Neural progenitor cell (in vitro differentiated cells): ENCODE data around the gene FAM50A. TPM values are rescaled to one million over a fixed set of nuclear protein-coding genes. Genes with fewer than 3 reads are reported as not detected.

ENCODE experiments used
- DNase-seq: peaks from one replicate; pipeline ENCODE4 v3.0.0-alpha.2; 2016; ENCODE audit warnings: low spot score
- H2AFZ ChIP-seq: fragments of 200-600 bp; sonication (generic); replicated peaks from 2 replicates; pipeline ENCODE4 v1.6.1; 2016; ENCODE audit warnings: antibody characterized with exemption
- H3F3A ChIP-seq: fragments of 200-600 bp; sonication (generic); 2 replicates; pipeline ENCODE4 v1.6.1; 2016; ENCODE audit warnings: antibody characterized with exemption, low read depth
- H3K27ac ChIP-seq: fragments of 200-600 bp; sonication (generic); 2 replicates; pipeline ENCODE4 v1.5.1; 2016; ENCODE audit warnings: mild to moderate bottlenecking
- H3K27me3 ChIP-seq: fragments of 200-600 bp; sonication (generic); 2 replicates; pipeline ENCODE4 v1.6.1; 2016; ENCODE audit warnings: mild to moderate bottlenecking, moderate library complexity
- H3K36me3 ChIP-seq: fragments of 200-600 bp; sonication (generic); 2 replicates; pipeline ENCODE4 v1.5.1; 2016
- H3K4me1 ChIP-seq: fragments of 200-600 bp; sonication (generic); 2 replicates; pipeline ENCODE4 v1.6.1; 2016; ENCODE audit warnings: mixed run types
- H3K4me2 ChIP-seq: fragments of 200-600 bp; sonication (generic); 2 replicates; pipeline ENCODE4 v1.6.1; 2016
- H3K4me3 ChIP-seq: fragments of 200-600 bp; sonication (generic); 2 replicates; pipeline ENCODE4 v1.5.1; 2016
- H3K79me2 ChIP-seq: fragments of 200-600 bp; sonication (generic); 2 replicates; pipeline ENCODE4 v1.6.1; 2016; ENCODE audit warnings: low read depth
- H3K9ac ChIP-seq: fragments of 200-600 bp; sonication (generic); 2 replicates; pipeline ENCODE4 v1.6.1; 2016
- H3K9me3 ChIP-seq: fragments of 200-600 bp; sonication (generic); 2 replicates; pipeline ENCODE4 v1.5.1; 2016; ENCODE audit warnings: low read depth
- H4K20me1 ChIP-seq: fragments of 200-600 bp; sonication (generic); 2 replicates; pipeline ENCODE4 v1.6.1; 2016; ENCODE audit warnings: low read depth
- H3K27ac Mint-ChIP-seq: 3 replicates; pipeline ENCODE4 v1.8.0; 2021; ENCODE audit warnings: mixed read lengths
- H3K27me3 Mint-ChIP-seq: 2 replicates; pipeline ENCODE4 v1.8.0; 2022; ENCODE audit warnings: low read depth, mild to moderate bottlenecking, inconsistent platforms, moderate library complexity, mixed read lengths; ENCODE audit not compliant: insufficient read depth
- H3K36me3 Mint-ChIP-seq: 3 replicates; pipeline ENCODE4 v1.8.0; 2021; ENCODE audit warnings: mixed read lengths
- H3K4me1 Mint-ChIP-seq: 3 replicates; pipeline ENCODE4 v1.8.0; 2021; ENCODE audit warnings: mixed read lengths
- H3K4me3 Mint-ChIP-seq: 3 replicates; pipeline ENCODE4 v1.8.0; 2021; ENCODE audit warnings: mild to moderate bottlenecking, moderate library complexity, mixed read lengths
- H3K9me3 Mint-ChIP-seq: 3 replicates; pipeline ENCODE4 v1.8.0; 2020; ENCODE audit warnings: mixed read lengths
- CTCF ChIP-seq: fragments of 200-600 bp; sonication (generic); IDR thresholded peaks from 2 replicates; pipeline ENCODE4 v1.5.1; 2017; ENCODE audit warnings: antibody characterized with exemption, mild to moderate bottlenecking
- EZH2 ChIP-seq: fragments of 200-600 bp; sonication (generic); IDR thresholded peaks from 2 replicates; pipeline ENCODE4 v1.6.1; 2017; ENCODE audit warnings: antibody characterized with exemption, mild to moderate bottlenecking, moderate library complexity
- EZH2phosphoT487 ChIP-seq: fragments of 200-600 bp; sonication (generic); IDR thresholded peaks from 2 replicates; pipeline ENCODE4 v1.6.1; 2017; ENCODE audit warnings: antibody characterized with exemption
- total RNA-seq: library from RNA; depleted of rRNA; stranded (reverse); fragments of >200 nt; gene quantifications from 2 replicates; pipeline ENCODE4 v1.2.3, GENCODE V29; 2015; ENCODE audit warnings: low replicate concordance

Gene FAM50A
- total RNA-seq, 1 donor from 2014 or later, result 30.4 TPM

- H3K4me2 ChIP-seq, result no peak overlapping the region
- no peak overlapping the region for H3K27ac ChIP-seq
- no peaks in the 10 kb centered on the region for H3K9me3 ChIP-seq
- Mint-ChIP-seq H3K4me3 (no peak overlapping the region), H3K27ac (no peak overlapping the region), H3K36me3 (peaks cover 6% of the 10 kb centered on the region), H3K27me3 (no peaks in the 10 kb centered on the region), H3K9me3 (peaks cover 12% of the 10 kb centered on the region), H3K4me1 (no peaks in the 10 kb centered on the region)
- H3K36me3 ChIP-seq, result no peaks in the 10 kb centered on the region
- no peaks in the 10 kb centered on the region for H3K4me1 ChIP-seq
- no peak overlapping the region for H3K9ac ChIP-seq
- no peak overlapping the region for H3K4me3 ChIP-seq
- H3K27me3 ChIP-seq, result no peaks in the 10 kb centered on the region
- H2AFZ ChIP-seq, result no peak overlapping the region
- H3F3A ChIP-seq, result no peaks in the 10 kb centered on the region
- no peak for TF ChIP-seq CTCF
- no peak for TF ChIP-seq EZH2
- TF ChIP-seq EZH2phosphoT487, result no peak
- H3K79me2 ChIP-seq, result no peaks in the 10 kb centered on the region
- no peak for DNase-seq
- H4K20me1 ChIP-seq, result no peaks in the 10 kb centered on the region
Measured at GRCh38 chrX:154466907-154467306, 23.0 kb downstream of the FAM50A start.

GRCh38 chrX:154467556-154467955 lies 23.6 kb downstream of the FAM50A start:
- H3K4me1 ChIP-seq, result no peaks in the 10 kb centered on the region
- Mint-ChIP-seq H3K27me3 (no peaks in the 10 kb centered on the region), H3K4me1 (no peaks in the 10 kb centered on the region), H3K36me3 (peaks cover 6% of the 10 kb centered on the region), H3K9me3 (peaks cover 11% of the 10 kb centered on the region), H3K4me3 (no peak overlapping the region), H3K27ac (no peak overlapping the region)
- no peak for DNase-seq
- H2AFZ ChIP-seq, result no peak overlapping the region
- no peaks in the 10 kb centered on the region for H3F3A ChIP-seq
- no peak overlapping the region for H3K27ac ChIP-seq
- no peaks in the 10 kb centered on the region for H3K27me3 ChIP-seq
- H3K79me2 ChIP-seq, result no peaks in the 10 kb centered on the region
- no peaks in the 10 kb centered on the region for H4K20me1 ChIP-seq
- H3K36me3 ChIP-seq, result no peaks in the 10 kb centered on the region
- TF ChIP-seq EZH2, result no peak
- TF ChIP-seq CTCF, result no peak
- TF ChIP-seq EZH2phosphoT487, result no peak
- no peak overlapping the region for H3K4me2 ChIP-seq
- H3K4me3 ChIP-seq, result no peak overlapping the region
- no peaks in the 10 kb centered on the region for H3K9me3 ChIP-seq
- no peak overlapping the region for H3K9ac ChIP-seq

- Mint-ChIP-seq H3K4me3 (no peak overlapping the region), H3K27me3 (no peaks in the 10 kb centered on the region), H3K27ac (no peak overlapping the region), H3K9me3 (peaks cover 7% of the 10 kb centered on the region), H3K36me3 (peaks cover 2% of the 10 kb centered on the region), H3K4me1 (no peaks in the 10 kb centered on the region)
- no peaks in the 10 kb centered on the region for H3K36me3 ChIP-seq
- H3K27me3 ChIP-seq, result no peaks in the 10 kb centered on the region
- H3K4me1 ChIP-seq, result no peaks in the 10 kb centered on the region
- no peaks in the 10 kb centered on the region for H3K79me2 ChIP-seq
- DNase-seq, result no peak
- no peak overlapping the region for H3K9ac ChIP-seq
- H3K4me3 ChIP-seq, result no peak overlapping the region
- no peak overlapping the region for H3K4me2 ChIP-seq
- no peak overlapping the region for H3K27ac ChIP-seq
- H4K20me1 ChIP-seq, result no peaks in the 10 kb centered on the region
- no peaks in the 10 kb centered on the region for H3K9me3 ChIP-seq
- TF ChIP-seq CTCF (no peak), EZH2 (no peak), EZH2phosphoT487 (no peak)
- no peak overlapping the region for H2AFZ ChIP-seq
- no peaks in the 10 kb centered on the region for H3F3A ChIP-seq
Measured at GRCh38 chrX:154468217-154468616, 24.3 kb downstream of the FAM50A start.

GRCh38 chrX:154469114-154469513 lies 25.2 kb downstream of the FAM50A start:
- Histone ChIP-seq H3K4me2 (no peak overlapping the region), H3K4me3 (no peak overlapping the region), H2AFZ (no peak overlapping the region), H3F3A (no peaks in the 10 kb centered on the region), H3K27me3 (no peaks in the 10 kb centered on the region), H3K4me1 (no peaks in the 10 kb centered on the region), H3K79me2 (no peaks in the 10 kb centered on the region), H3K9ac (no peak overlapping the region), H3K9me3 (no peaks in the 10 kb centered on the region), H3K36me3 (no peaks in the 10 kb centered on the region), H4K20me1 (no peaks in the 10 kb centered on the region), H3K27ac (no peak overlapping the region)
- Mint-ChIP-seq H3K4me3 (no peak overlapping the region), H3K27me3 (no peaks in the 10 kb centered on the region), H3K4me1 (no peaks in the 10 kb centered on the region), H3K36me3 (peaks cover 7% of the 10 kb centered on the region), H3K9me3 (peaks cover 7% of the 10 kb centered on the region), H3K27ac (no peak overlapping the region)
- DNase-seq, result no peak
- TF ChIP-seq EZH2phosphoT487, result no peak
- no peak for TF ChIP-seq CTCF
- TF ChIP-seq EZH2, result no peak
